ENCODE results near the gene NAA35. TPM values are rescaled to one million over a fixed set of nuclear protein-coding genes. Genes with fewer than 3 reads are reported as not detected.

NAA35 gene
- 37.0 and 42.4 TPM in 2 replicates for polyA plus RNA-seq (2011; rRNA removed)
- 9.1 and 9.3 TPM in 2 replicates for polyA plus RNA-seq (2012; cell fraction: cytosol; rRNA removed)
- polyA plus RNA-seq (2012; cell fraction: nucleus; rRNA removed): 5.7 and 7.6 TPM in 2 replicates
- polyA plus RNA-seq (2017; fragmentation: RNase III; extraction: RNeasy Plus Mini Kit Qiagen cat#74134 plus additional on column Dnase treatment): 24.9 to 25.6 TPM (median 24.9 TPM) in 3 replicates
- polyA minus RNA-seq (2011; rRNA and poly(A)+ RNA removed): 20.7 TPM in 2 replicates

GRCh38 chr9:85940832-85941621 is at the start of gene NAA35:
TSS of gene NAA35 (plus strand) at chr9:85941146. CDS start at chr9:85942160, 1,014 bp downstream.
- H3K4me2 ChIP-seq: peak within 1 kb of the TSS; percentile 98
- peak within 1 kb of the TSS; percentile 95 to 98 for H3K27ac ChIP-seq
- peaks cover 14% of the 10 kb centered on the region for H3K4me1 ChIP-seq
- peak within 1 kb of the TSS; percentile 95 for H3K4me3 ChIP-seq
- H3K9me3 ChIP-seq: no peaks in the 10 kb centered on the region
- CTCF ChIA-PET: interaction anchor here (0.5 to 0.7 kb wide), 2 partner anchors 11 to 299 kb away, joined by 3 to 4 read pairs; no protein-coding TSS in a partner anchor
- 4% methylated on average over 16 of the region's 93 CpGs for WGBS (ENCODE audit: missing lambda C conversion rate)
- FAIRE-seq (no peak), ATAC-seq (peak; percentile 90 to 94), DNase-seq (ENCODE audit: low read depth in 1 of 2, low spot score in 1 of 2) (peak; percentile 95 to 97)
- TF ChIP-seq MAZ (IDR thresholded peaks at IDR 0.05; ENCODE audit: borderline replicate concordance, low read depth, low read length) (no peak), ELK1 (IDR thresholded peaks at IDR 0.05; ENCODE audit: low read depth, low read length) (0 out of 2 replicates have a peak, but pooled peaks have one; percentile 11), POLR2A (IDR thresholded peaks at IDR 0.05; ENCODE audit: low read length) (peak; percentile 74), HOXA7 (CRISPR knock-in tag; IDR thresholded peaks at IDR 0.05) (no peak), EHMT2 (IDR thresholded peaks at IDR 0.05; ENCODE audit: low read depth) (no peak), PHF8 (IDR thresholded peaks at IDR 0.05; ENCODE audit: borderline replicate concordance, low read depth) (peak; percentile 58; the same call in 1 of the 2 replicates), CHD2 (IDR thresholded peaks at IDR 0.05; ENCODE audit: low read length, partially characterized antibody) (peak; percentile 99), GATA3 (IDR thresholded peaks at IDR 0.05; ENCODE audit: borderline replicate concordance) (peak; percentile 28; the same call in 1 of the 2 replicates), NPAS2 (CRISPR knock-in tag; IDR thresholded peaks at IDR 0.05; ENCODE audit: borderline replicate concordance) (no peak), JUN (IDR thresholded peaks at IDR 0.05) (peak in 1 of 2 experiments; percentile 63; a peak in 2 of 5 replicates), JUNB (IDR thresholded peaks at IDR 0.05) (no peak), MAX (IDR thresholded peaks at IDR 0.05) (peak; percentile 18)
- TF ChIP-seq, protein P1, sequence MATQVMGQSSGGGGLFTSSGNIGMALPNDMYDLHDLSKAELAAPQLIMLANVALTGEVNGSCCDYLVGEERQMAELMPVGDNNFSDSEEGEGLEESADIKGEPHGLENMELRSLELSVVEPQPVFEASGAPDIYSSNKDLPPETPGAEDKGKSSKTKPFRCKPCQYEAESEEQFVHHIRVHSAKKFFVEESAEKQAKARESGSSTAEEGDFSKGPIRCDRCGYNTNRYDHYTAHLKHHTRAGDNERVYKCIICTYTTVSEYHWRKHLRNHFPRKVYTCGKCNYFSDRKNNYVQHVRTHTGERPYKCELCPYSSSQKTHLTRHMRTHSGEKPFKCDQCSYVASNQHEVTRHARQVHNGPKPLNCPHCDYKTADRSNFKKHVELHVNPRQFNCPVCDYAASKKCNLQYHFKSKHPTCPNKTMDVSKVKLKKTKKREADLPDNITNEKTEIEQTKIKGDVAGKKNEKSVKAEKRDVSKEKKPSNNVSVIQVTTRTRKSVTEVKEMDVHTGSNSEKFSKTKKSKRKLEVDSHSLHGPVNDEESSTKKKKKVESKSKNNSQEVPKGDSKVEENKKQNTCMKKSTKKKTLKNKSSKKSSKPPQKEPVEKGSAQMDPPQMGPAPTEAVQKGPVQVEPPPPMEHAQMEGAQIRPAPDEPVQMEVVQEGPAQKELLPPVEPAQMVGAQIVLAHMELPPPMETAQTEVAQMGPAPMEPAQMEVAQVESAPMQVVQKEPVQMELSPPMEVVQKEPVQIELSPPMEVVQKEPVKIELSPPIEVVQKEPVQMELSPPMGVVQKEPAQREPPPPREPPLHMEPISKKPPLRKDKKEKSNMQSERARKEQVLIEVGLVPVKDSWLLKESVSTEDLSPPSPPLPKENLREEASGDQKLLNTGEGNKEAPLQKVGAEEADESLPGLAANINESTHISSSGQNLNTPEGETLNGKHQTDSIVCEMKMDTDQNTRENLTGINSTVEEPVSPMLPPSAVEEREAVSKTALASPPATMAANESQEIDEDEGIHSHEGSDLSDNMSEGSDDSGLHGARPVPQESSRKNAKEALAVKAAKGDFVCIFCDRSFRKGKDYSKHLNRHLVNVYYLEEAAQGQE (IDR thresholded peaks at IDR 0.05): peak; percentile 99
- POLR2A ChIA-PET: interaction anchor here (1.0 kb wide), 1 partner anchor 13 kb away, joined by 3 read pairs; no protein-coding TSS in a partner anchor

DNA sequence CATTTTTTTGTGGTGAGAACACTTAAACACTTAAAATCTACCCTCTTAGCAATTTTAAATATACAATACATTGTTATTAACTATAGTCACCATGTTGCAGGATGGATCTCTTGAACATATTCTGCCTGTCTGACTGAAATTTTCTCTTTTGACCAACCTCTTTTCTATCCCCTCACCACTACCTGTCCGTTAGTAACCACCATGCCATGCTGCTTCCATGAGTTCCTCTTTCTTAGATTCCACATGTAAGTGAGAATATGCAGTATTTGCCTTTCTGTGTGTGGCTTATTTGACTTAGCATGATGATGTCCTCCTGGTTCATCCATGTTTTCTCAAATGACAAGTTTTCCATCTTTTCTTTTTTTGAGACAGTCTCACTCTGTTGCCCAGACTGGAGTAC is 48.5 kb upstream of the NAA35 start:
- WGBS (ENCODE audit: missing lambda C conversion rate): 69% methylated on average over 1 of the region's 1 CpG
- POLR2A ChIA-PET: no interaction called here
- H3K4me1 ChIP-seq: no peaks in the 10 kb centered on the region

DNA sequence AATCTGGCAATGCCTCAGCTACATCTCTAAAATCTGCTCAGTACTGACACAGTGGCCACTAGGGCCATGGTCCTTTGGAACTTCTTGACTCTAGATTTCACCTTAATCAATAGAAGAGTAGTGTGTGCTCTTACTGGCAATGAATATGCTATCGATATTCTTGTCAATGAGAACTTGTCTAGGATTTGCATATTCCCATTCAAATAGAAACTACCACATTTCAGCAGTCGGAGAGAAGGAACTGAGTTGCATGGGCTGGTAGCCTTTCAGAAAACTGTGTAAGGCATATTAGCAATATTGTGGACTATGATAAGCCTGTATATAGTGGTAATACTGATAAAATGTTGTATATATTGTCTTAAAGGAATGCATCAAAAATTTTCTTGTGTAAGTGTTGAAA is 45.3 kb upstream of the NAA35 start:
- POLR2A ChIA-PET: no interaction called here
- ATAC-seq: no peak

More for the DNA sequence above, 48.5 kb upstream of the NAA35 start:
- H3K4me2 ChIP-seq: no peak overlapping the region
- no peaks in the 10 kb centered on the region for H3K9me3 ChIP-seq
- H3K4me3 ChIP-seq: no peak overlapping the region
- CTCF ChIA-PET: no interaction called here
- no peak for FAIRE-seq
- ATAC-seq: no peak
- no peak overlapping the region for H3K27ac ChIP-seq
- no peak for TF ChIP-seq MAZ (IDR thresholded peaks at IDR 0.05; ENCODE audit: borderline replicate concordance, low read depth, low read length)
- no peak for TF ChIP-seq SREBF2 (IDR thresholded peaks at IDR 0.05)
- DNase-seq (ENCODE audit: low read depth in 1 of 2, low spot score in 1 of 2): no peak

More for the DNA sequence above, 45.3 kb upstream of the NAA35 start:
- Histone ChIP-seq H3K4me2 (no peak overlapping the region), H3K4me1 (no peaks in the 10 kb centered on the region), H3K9me3 (no peaks in the 10 kb centered on the region), H3K4me3 (no peak overlapping the region), H3K27ac (no peak overlapping the region)
- CTCF ChIA-PET: interaction anchor here (1.2 kb wide), 1 partner anchor 13 kb away, joined by 3 read pairs; no protein-coding TSS in a partner anchor
- WGBS (ENCODE audit: missing lambda C conversion rate): 86% methylated on average over 2 of the region's 2 CpGs
- no peak for TF ChIP-seq CHD4 (IDR thresholded peaks at IDR 0.05; ENCODE audit: borderline replicate concordance)
- no peak for TF ChIP-seq JUNB (IDR thresholded peaks at IDR 0.05)
- TF ChIP-seq BCL3 (IDR thresholded peaks at IDR 0.05): no peak
- TF ChIP-seq CHD2 (IDR thresholded peaks at IDR 0.05; ENCODE audit: low read length, partially characterized antibody): no peak
- TF ChIP-seq NPAS2 (CRISPR knock-in tag; IDR thresholded peaks at IDR 0.05; ENCODE audit: borderline replicate concordance): no peak
- TF ChIP-seq HOXB13 (CRISPR knock-in tag; IDR thresholded peaks at IDR 0.05; ENCODE audit: low read depth): no peak
- TF ChIP-seq ELK1 (IDR thresholded peaks at IDR 0.05; ENCODE audit: low read depth, low read length): no peak
- TF ChIP-seq MYC (IDR thresholded peaks at IDR 0.05; ENCODE audit: borderline replicate concordance, low read length): no peak
- no peak for TF ChIP-seq NFE2L2 (conservative IDR thresholded peaks at IDR 0.05; ENCODE audit: low read length)
- TF ChIP-seq TP53 (CRISPR knock-in tag; IDR thresholded peaks at IDR 0.05): no peak
- no peak for TF ChIP-seq ZC3H11A (IDR thresholded peaks at IDR 0.05)
- TF ChIP-seq HEYL (CRISPR knock-in tag; IDR thresholded peaks at IDR 0.05): no peak
- TF ChIP-seq FOXS1 (CRISPR knock-in tag; IDR thresholded peaks at IDR 0.05): no peak
- no peak for TF ChIP-seq ZSCAN20 (CRISPR knock-in tag; IDR thresholded peaks at IDR 0.05)
- no peak for TF ChIP-seq MAZ (IDR thresholded peaks at IDR 0.05; ENCODE audit: borderline replicate concordance, low read depth, low read length)
- DNase-seq (ENCODE audit: low read depth in 1 of 2, low spot score in 1 of 2) (no peak), FAIRE-seq (no peak)
